Neural progenitor cell (in vitro differentiated cells): Measurements from ENCODE around the gene MRPL45.
"Not testable (repeated sequence)": the region's sequence is repeated elsewhere in the genome, so short reads cannot be mapped to it uniquely, and the experiment has no call there.

Source experiments
- CTCF ChIP-seq: fragments of 200-600 bp; sonication (generic); IDR thresholded peaks from 2 replicates; pipeline ENCODE4 v1.5.1; 2017; ENCODE audit warnings: antibody characterized with exemption, mild to moderate bottlenecking
- EZH2 ChIP-seq: fragments of 200-600 bp; sonication (generic); IDR thresholded peaks from 2 replicates; pipeline ENCODE4 v1.6.1; 2017; ENCODE audit warnings: antibody characterized with exemption, mild to moderate bottlenecking, moderate library complexity
- EZH2phosphoT487 ChIP-seq: fragments of 200-600 bp; sonication (generic); IDR thresholded peaks from 2 replicates; pipeline ENCODE4 v1.6.1; 2017; ENCODE audit warnings: antibody characterized with exemption

GRCh38 chr17:38257013-38257621 is 39.9 kb upstream of the MRPL45 start:
- TF ChIP-seq CTCF, EZH2, EZH2phosphoT487: not testable (repeated sequence)
